Lower leg skin (tissue), 4 donors: Measurements from ENCODE around the gene MPHOSPH10. TPM values are rescaled to one million over a fixed set of nuclear protein-coding genes. Genes with fewer than 3 reads are reported as not detected.
A peak's percentile ranks its signal among the peaks of the same experiment; 100 is the strongest.
"Not testable (repeated sequence)": the region's sequence is repeated elsewhere in the genome, so short reads cannot be mapped to it uniquely, and the experiment has no call there.

Experiments used
- DNase-seq, 2 donors: peaks; one replicate each; pipeline ENCODE4 v3.0.0-alpha.2; 2019; ENCODE audit warnings: low spot score in 2 of 2
- H3K4me3 ChIP-seq: fragments of 200-600 bp; sonication (generic); 2 replicates; pipeline ENCODE4 v1.5.1; 2017; ENCODE audit warnings: mild to moderate bottlenecking, low read depth; ENCODE audit not compliant: poor library complexity, severe bottlenecking
- POLR2A ChIP-seq, 2 donors: fragments of 450-650 bp; IDR thresholded peaks; one replicate each; pipeline ENCODE4 v1.6.1; 2016 to 2017; ENCODE audit warnings: antibody characterized with exemption in 2 of 2, mild to moderate bottlenecking in 1 of 2, moderate library complexity in 1 of 2
- WGBS, 2 donors: methylation state at CpG; one replicate each; pipeline ENCODE4 v1.1.5; 2018; 5-methylcytosine and 5-hydroxymethylcytosine counted together
- intact Hi-C: fragments of 100-400 bp; cut with DNase I; formaldehyde crosslinking; loops from one replicate; pipeline ENCODE4 v1.15.0; 2023; ENCODE audit warnings: low total_unique reads
- total RNA-seq, 4 donors: library from RNA; depleted of rRNA; stranded (reverse); fragments of >200 nt; gene quantifications; one replicate each; pipeline ENCODE4 v1.1.0, GENCODE V29; 2016
- TF ChIP-seq, protein P1 (sequence below), 3 donors: fragments of 450-650 bp; IDR thresholded peaks; one replicate each; pipeline ENCODE4 v1.5.1; 2016; ENCODE audit warnings: antibody characterized with exemption in 3 of 3, mild to moderate bottlenecking in 3 of 3, moderate library complexity in 2 of 3

MPHOSPH10 gene, protein sequence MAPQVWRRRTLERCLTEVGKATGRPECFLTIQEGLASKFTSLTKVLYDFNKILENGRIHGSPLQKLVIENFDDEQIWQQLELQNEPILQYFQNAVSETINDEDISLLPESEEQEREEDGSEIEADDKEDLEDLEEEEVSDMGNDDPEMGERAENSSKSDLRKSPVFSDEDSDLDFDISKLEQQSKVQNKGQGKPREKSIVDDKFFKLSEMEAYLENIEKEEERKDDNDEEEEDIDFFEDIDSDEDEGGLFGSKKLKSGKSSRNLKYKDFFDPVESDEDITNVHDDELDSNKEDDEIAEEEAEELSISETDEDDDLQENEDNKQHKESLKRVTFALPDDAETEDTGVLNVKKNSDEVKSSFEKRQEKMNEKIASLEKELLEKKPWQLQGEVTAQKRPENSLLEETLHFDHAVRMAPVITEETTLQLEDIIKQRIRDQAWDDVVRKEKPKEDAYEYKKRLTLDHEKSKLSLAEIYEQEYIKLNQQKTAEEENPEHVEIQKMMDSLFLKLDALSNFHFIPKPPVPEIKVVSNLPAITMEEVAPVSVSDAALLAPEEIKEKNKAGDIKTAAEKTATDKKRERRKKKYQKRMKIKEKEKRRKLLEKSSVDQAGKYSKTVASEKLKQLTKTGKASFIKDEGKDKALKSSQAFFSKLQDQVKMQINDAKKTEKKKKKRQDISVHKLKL
- 10 to 100 TPM; 19.0 to 28.1 (median 21.8) TPM for total RNA-seq

DNA sequence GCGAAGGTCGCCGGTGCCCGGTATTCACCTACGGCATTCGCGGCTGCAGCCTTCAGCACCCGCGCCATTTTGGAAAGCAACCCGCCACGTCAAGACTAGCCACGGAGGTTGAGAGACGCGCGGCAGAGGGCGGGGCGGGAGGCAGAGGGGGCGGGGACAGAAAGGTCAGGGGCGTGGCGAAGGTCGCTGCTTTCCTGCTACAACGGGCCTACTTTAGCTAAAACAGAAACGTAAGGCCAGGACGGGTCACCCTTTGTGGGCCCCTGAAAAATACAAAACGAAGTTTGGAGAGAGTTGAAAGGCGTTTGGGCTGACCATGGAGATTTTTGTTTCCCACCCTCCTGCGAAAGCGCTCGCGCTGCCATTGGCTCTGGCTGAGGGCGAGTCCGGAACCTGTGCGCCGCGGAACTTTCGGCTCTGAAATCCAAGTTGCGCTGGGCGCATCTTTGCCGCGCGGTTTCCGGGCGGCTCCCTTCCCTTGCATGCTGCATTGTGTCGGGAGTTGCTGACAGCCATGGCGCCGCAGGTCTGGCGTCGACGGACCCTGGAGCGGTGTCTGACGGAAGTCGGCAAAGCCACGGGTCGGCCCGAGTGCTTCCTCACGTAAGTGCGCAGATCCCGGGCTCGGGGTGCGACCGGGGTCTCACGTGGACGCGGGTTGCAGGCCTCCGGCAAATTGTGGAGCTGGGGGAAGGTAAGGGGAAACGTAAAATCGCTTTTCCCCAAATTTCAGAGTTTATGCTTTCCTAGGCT is at the start of gene MPHOSPH10, which contains the start of gene MCEE:
TSS of gene MPHOSPH10 (plus strand) at position 483 of the 753 bp plus-strand sequence. CDS start at position 515, 32 bp downstream.
TSS of gene MCEE (minus strand) at position 78 of the 753 bp plus-strand sequence. CDS start at position 68, 10 bp downstream.
- H3K4me3 ChIP-seq = peak within 1 kb of the TSS; percentile 71
- 0% methylated on average over 54 to 61 of the region's 67 CpGs for WGBS, 2 donors
- intact Hi-C loops = no loop called here
- peak; percentile 90 to 98 for DNase-seq
- TF ChIP-seq, protein P1, sequence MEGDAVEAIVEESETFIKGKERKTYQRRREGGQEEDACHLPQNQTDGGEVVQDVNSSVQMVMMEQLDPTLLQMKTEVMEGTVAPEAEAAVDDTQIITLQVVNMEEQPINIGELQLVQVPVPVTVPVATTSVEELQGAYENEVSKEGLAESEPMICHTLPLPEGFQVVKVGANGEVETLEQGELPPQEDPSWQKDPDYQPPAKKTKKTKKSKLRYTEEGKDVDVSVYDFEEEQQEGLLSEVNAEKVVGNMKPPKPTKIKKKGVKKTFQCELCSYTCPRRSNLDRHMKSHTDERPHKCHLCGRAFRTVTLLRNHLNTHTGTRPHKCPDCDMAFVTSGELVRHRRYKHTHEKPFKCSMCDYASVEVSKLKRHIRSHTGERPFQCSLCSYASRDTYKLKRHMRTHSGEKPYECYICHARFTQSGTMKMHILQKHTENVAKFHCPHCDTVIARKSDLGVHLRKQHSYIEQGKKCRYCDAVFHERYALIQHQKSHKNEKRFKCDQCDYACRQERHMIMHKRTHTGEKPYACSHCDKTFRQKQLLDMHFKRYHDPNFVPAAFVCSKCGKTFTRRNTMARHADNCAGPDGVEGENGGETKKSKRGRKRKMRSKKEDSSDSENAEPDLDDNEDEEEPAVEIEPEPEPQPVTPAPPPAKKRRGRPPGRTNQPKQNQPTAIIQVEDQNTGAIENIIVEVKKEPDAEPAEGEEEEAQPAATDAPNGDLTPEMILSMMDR (IDR thresholded peaks at IDR 0.05) = no peak
- peak in 1 of 2 donors; percentile 31 for TF ChIP-seq POLR2A (IDR thresholded peaks at IDR 0.05)

DNA sequence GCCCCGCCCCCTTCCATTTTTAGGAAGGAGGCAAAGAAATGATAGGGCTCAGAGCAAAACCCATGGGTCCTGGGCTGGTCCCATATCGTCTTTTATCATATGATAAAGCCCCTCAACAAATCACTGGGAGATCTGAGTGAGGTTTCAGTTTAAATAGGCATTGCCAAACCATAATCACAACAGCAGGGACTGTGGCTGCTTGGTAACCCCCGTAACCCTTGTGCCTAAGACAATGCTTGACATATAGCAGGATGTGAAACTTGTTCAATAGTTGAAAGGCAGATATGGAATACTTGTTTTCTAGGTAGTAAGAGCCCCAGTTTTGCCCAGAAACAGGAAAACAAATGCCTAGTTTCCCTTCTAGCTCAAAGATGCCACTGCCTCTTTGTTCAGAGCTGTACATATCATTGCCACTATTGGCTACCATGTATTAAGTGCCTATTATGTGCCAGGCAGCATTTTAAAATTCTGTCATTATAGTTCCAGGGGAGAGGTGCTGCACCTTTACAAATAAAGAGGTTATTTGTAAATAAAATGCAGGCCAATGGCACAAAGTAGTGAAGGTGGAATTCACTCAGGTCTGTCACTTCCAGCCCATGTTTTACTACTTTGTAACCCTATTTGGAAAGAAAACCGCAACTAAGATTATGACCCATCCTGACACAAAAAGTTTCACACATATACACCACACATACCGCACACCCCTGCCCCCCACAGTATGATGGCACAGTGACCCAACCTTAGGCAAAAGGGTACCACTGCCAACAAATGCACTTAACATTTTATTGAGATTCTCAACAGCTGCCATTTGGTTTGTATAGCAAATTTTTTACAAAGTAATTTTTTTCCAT is 47.8 kb upstream of the MPHOSPH10 start:
- H3K4me3 ChIP-seq = no peak overlapping the region
- intact Hi-C loops = no loop called here
- 76 to 86% methylated on average over 5 of the region's 5 CpGs for WGBS, 2 donors
- TF ChIP-seq, protein P1 (IDR thresholded peaks at IDR 0.05) = no peak
- TF ChIP-seq POLR2A (IDR thresholded peaks at IDR 0.05) = no peak
- DNase-seq = no peak

DNA sequence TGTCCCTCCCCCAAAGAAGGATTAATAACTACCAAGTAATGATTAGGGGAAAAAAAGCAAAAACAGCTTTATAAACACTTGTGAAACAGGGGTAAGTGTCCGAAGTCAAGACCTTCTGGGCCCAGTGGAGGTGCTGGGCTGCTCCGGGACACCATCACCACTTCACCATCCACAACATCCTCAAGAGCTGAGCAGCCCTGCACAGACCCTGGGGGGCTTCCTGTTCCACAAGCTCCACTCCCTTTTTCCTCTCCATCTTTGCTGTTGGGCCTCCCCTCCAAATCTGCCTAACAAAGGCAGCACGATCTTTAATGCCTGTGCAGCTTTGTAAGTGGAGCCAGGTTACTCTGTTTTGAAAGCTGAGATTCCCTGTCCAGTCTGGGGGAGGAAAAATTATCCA is 47.1 kb upstream of the MPHOSPH10 start:
- no CpG with 5 or more reads among the region's 3 CpGs for WGBS, 2 donors
- H3K4me3 ChIP-seq, DNase-seq, intact Hi-C loops: not testable (repeated sequence)

DNA sequence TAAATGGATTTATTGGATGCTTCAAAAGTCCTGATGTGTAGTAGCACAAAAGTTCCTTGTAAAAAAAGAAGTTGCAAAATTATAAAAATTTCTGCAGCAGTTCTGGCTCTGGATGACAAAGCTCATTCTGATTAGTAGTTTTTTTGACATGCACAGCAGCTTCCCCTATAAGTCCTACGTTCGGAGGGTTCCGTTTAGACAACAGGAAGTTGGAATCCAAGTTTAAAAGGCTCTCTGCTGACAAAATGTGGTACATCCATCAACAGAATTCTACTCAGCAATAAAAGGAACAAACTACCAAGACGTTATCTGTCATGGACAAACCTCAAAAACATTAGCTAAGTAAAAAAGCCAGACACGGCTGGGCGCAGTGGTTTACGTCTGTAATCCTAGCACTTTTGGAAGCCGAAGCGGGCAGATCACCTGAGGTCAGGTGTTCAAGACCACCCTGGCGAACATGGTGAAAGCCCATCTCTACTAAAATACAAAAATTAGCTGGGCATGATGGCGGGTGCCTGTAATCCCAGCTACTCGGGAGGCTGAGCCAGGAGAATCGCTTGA is 46.6 kb upstream of the MPHOSPH10 start:
- intact Hi-C loops, DNase-seq, H3K4me3 ChIP-seq: not testable (repeated sequence)
- 64 to 78% methylated on average over 10 of the region's 13 CpGs for WGBS, 2 donors

DNA sequence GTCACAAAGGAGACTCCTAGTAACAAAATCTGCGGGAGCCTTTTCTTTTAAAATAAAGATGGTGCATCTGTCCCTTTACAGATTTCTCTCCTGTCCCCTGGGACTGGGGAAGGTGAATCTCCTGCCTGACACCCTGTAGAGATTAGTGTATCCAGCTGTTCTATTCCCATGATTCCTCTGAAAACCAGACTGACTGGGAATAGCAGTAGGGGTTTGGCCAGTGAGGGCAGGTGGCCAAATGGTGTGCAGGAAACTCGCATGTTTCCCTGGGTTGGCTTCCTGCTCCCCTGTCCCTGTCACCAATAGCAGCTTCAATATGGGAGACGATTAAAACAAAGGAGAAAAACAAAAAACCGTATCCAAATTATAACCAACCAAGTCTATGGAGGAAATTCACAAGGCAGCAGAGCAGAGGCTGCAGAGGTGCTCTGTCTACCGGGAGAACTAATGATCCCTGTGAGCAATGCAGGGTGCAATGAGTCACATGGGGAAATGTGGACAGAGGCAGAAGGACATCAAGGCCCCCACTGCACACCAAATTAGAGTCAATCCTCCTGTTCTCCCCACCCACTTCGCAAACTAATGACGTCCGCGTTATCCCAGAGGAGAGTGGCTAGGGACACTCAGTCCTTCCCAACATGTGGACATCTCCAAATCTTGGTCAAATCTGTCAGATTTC is 45.0 kb upstream of the MPHOSPH10 start:
- WGBS, 2 donors = 57 to 73% methylated on average over 9 of the region's 9 CpGs
- DNase-seq, H3K4me3 ChIP-seq, intact Hi-C loops: not testable (repeated sequence)

DNA sequence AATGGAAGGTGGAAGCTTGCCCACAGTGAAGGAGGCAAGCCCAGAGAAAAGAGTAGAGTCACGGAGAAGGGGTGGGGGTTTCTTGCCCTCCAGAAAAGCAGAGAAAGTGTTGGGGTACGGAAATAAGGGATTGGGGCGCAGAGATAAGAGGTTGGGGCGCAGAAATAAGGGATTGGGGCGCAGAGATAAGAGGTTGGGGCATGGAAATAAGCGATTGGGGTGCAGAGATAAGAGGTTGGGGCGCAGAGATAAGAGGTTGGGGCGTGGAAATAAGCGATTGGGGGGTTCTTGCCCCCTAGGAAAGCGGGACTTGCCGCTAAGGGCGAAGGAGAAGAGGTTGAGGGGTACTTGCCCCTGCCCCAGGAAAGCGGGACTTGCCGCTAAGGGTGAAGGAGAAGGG is 41.0 kb upstream of the MPHOSPH10 start:
- WGBS, 2 donors = 86 to 89% methylated on average over 14 of the region's 14 CpGs
- intact Hi-C loops = not testable (repeated sequence)

DNA sequence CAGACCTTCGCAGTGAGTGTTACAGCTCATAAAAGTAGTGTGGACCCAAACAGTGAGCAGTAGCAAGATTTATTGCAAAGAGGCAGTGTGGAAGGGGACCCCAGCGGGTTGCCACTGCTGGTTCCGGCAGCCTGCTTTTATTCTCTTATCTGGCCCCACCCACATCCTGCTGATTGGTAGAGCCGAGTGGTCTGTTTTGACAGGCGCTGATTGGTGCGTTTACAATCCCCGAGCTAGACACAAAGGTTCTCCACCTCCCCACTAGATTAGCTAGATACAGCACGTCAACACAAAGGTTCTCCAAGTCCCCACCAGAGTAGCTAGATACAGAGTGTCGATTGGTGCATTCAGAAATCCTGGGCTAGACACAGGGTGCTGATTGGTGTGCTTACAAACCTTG is 38.6 kb upstream of the MPHOSPH10 start:
- DNase-seq, intact Hi-C loops, H3K4me3 ChIP-seq: not testable (repeated sequence)
- WGBS, 2 donors = 88% methylated on average over 7 to 8 of the region's 9 CpGs

More for the DNA sequence above, 41.0 kb upstream of the MPHOSPH10 start:
- not testable (repeated sequence) for DNase-seq, H3K4me3 ChIP-seq

DNA sequence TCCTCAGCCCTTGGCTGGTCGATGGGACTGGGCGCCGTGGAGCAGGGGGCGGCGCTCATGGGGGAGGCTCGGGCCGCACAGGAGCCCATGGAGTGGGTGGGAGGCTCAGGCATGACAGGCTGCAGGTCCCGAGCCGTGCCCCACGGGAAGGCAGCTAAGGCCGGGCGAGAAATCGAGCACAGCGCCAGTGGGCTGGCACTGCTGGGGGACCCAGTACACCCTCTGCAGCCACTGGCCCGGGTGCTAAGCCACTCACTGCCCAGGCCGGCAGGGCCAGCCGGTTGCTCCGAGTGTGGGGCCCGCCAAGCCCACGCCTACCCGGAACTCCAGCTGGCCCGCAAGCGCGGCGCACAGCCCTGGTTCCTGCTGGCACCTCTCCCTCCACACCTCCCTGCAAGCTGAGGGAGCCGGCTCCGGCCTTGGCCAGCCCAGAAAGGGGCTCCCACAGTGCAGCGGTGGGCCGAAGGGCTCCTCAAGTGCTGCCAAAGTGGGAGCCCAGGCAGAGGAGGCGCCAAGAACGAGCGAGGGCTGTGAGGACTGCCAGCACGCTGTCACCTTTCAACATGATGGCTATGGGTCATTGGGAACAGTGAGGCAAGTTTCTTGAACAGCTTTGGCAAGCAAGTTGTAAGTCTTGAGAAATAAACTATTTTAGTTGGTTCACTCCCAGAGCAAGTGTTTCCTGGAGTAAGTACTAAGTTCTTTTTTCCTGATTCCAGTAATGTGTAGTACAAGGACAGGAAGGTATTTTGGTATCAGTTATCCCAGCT is 37.8 kb upstream of the MPHOSPH10 start:
- DNase-seq, intact Hi-C loops, H3K4me3 ChIP-seq: not testable (repeated sequence)
- WGBS, 2 donors = 91% methylated on average over 26 to 33 of the region's 33 CpGs
